Measurements from ENCODE around the gene OR2T35.
"Not testable (repeated sequence)": the region's sequence is repeated elsewhere in the genome, so short reads cannot be mapped to it uniquely, and the experiment has no call there.

DNA sequence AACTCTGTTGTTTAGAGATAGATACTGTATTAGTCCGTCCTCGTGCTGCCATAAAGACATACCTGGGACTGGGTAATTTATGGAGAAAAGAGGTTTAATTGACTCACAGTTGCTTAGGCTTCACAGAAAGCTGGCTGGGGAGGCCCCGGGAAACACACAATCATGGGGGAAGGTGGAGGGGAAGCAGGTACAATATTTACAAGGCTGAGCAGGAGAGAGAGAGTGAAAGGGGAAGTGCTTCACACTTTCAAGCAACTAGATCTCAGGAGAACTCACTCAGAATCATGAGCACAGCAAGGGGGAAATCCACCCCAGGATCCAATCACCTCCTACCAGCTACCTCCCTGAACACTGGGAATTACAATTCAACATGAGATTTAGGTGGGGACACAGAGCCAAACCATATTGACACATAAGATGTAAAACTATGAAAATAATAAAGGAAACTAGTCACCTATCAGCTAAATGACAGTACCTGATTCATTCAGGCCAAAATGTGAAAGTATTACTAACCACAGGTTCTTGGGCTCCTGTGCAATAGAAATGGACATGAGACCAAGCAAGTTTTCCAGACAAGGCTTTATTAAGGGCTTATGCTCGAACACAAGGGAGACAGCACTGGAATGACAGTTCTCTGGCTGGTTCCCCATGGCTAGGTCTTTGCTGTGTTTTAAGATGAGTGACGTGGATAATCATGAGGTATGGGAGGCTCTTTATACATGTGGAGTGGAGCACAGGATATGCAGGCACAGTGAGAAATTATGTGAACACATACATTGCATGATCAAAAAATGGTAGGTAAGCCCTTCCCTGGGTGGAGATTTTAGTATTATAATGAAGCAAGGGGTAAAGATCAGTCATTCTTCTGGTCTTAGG lies 18.6 kb upstream of the OR2T35 start:
- TF ChIP-seq CTCF, EP300, POLR2AphosphoS5 (IDR thresholded peaks at IDR 0.05): not testable (repeated sequence)
